Hepatocyte (in vitro differentiated cells): ENCODE measurements around the gene ABHD3. TPM values are rescaled to one million over a fixed set of nuclear protein-coding genes. Genes with fewer than 3 reads are reported as not detected.
"Not testable (repeated sequence)": the region's sequence is repeated elsewhere in the genome, so short reads cannot be mapped to it uniquely, and the experiment has no call there.

ENCODE experiments used
- DNase-seq: peaks from one replicate; pipeline ENCODE4 v3.0.0-alpha.2; 2016; ENCODE audit warnings: low spot score
- H2AFZ ChIP-seq: fragments of 200-600 bp; sonication (generic); 2 replicates; pipeline ENCODE4 v1.6.0; 2016; ENCODE audit warnings: antibody characterized with exemption, mild to moderate bottlenecking
- H3K27ac ChIP-seq: fragments of 200-600 bp; sonication (generic); 2 replicates; pipeline ENCODE4 v1.5.1; 2016; ENCODE audit warnings: mild to moderate bottlenecking
- H3K27me3 ChIP-seq: fragments of 200-600 bp; sonication (generic); 2 replicates; pipeline ENCODE4 v1.6.1; 2016
- H3K36me3 ChIP-seq: fragments of 200-600 bp; sonication (generic); replicated peaks from 2 replicates; pipeline ENCODE4 v1.5.1; 2016; ENCODE audit warnings: low read depth; ENCODE audit not compliant: insufficient read depth
- H3K4me1 ChIP-seq: fragments of 200-600 bp; sonication (generic); 2 replicates; pipeline ENCODE4 v1.5.1; 2016; ENCODE audit warnings: mild to moderate bottlenecking, moderate library complexity; ENCODE audit not compliant: insufficient read depth
- H3K4me2 ChIP-seq: fragments of 200-600 bp; sonication (generic); 2 replicates; pipeline ENCODE4 v1.6.0; 2016
- H3K4me3 ChIP-seq: fragments of 200-600 bp; sonication (generic); 2 replicates; pipeline ENCODE4 v1.5.1; 2016; ENCODE audit warnings: mild to moderate bottlenecking
- H3K79me2 ChIP-seq: fragments of 200-600 bp; sonication (generic); 2 replicates; pipeline ENCODE4 v1.6.0; 2017; ENCODE audit warnings: mild to moderate bottlenecking
- H3K9me2 ChIP-seq: fragments of 200-600 bp; sonication (generic); replicated peaks from 2 replicates; pipeline ENCODE4 v1.6.0; 2017; ENCODE audit warnings: mild to moderate bottlenecking; ENCODE audit not compliant: insufficient read depth
- H3K9me3 ChIP-seq: fragments of 200-600 bp; sonication (generic); 2 replicates; pipeline ENCODE4 v1.5.1; 2016; ENCODE audit warnings: low read depth, mild to moderate bottlenecking
- H4K20me1 ChIP-seq: fragments of 200-600 bp; sonication (generic); 2 replicates; pipeline ENCODE4 v1.6.0; 2016; ENCODE audit warnings: mild to moderate bottlenecking; ENCODE audit not compliant: insufficient read depth, poor library complexity, severe bottlenecking
- EZH2 ChIP-seq: fragments of 200-600 bp; sonication (generic); IDR thresholded peaks from 2 replicates; pipeline ENCODE4 v1.6.1; 2016; ENCODE audit warnings: antibody characterized with exemption, mild to moderate bottlenecking, borderline replicate concordance
- EZH2phosphoT487 ChIP-seq: fragments of 200-600 bp; sonication (generic); IDR thresholded peaks from one replicate; pipeline ENCODE4 v1.6.1; 2018; ENCODE audit warnings: antibody characterized with exemption, mild to moderate bottlenecking, low read depth, moderate library complexity; ENCODE audit not compliant: unreplicated experiment, severe bottlenecking
- WGBS: methylation state at CpG from one replicate; pipeline ENCODE4 v1.1.6; 2016; ENCODE audit warnings: low lambda C conversion rate; ENCODE audit errors: missing lambda C conversion rate; 5-methylcytosine and 5-hydroxymethylcytosine counted together
- polyA plus RNA-seq: library from polyadenylated mRNA; unstranded; fragments of >200 nt; fragmentation: Nextera tagmentation; extraction: Ambion mirVana; gene quantifications from 2 replicates; pipeline ENCODE4 v1.2.1, GENCODE V29; 2016
- total RNA-seq: library from RNA; depleted of rRNA; stranded (reverse); fragments of >200 nt; gene quantifications from 2 replicates; pipeline ENCODE4 v1.2.3, GENCODE V29; 2014
- TF ChIP-seq, protein P1 (sequence below): fragments of 200-600 bp; sonication (generic); IDR thresholded peaks from 2 replicates; pipeline ENCODE4 v1.5.1; 2016; ENCODE audit warnings: antibody characterized with exemption, mild to moderate bottlenecking; ENCODE audit not compliant: poor library complexity

The ABHD3 gene
- total and polyA plus RNA-seq, 2 experiments from 2014 or later, result 45.9 to 60.1 TPM

- DNase-seq, result no peak
- peaks cover 14% of the 10 kb centered on the region for H3K4me1 ChIP-seq
- peak overlapping the region; percentile 75 for H3K4me2 ChIP-seq
- H4K20me1 ChIP-seq, result peaks cover 34% of the 10 kb centered on the region
- peak overlapping the region; percentile 54 for H2AFZ ChIP-seq
- WGBS, result 64% methylated on average over 21 of the region's 21 CpGs
- peaks cover 35% of the 10 kb centered on the region for H3K79me2 ChIP-seq
- no peaks in the 10 kb centered on the region for H3K27me3 ChIP-seq
- peak overlapping the region; percentile 71 for H3K27ac ChIP-seq
- H3K4me3 ChIP-seq, result peak overlapping the region; percentile 10
- no peaks in the 10 kb centered on the region for H3K36me3 ChIP-seq
- no peaks in the 10 kb centered on the region for H3K9me3 ChIP-seq
- H3K9me2 ChIP-seq, result no peaks in the 10 kb centered on the region
- TF ChIP-seq, protein P1, sequence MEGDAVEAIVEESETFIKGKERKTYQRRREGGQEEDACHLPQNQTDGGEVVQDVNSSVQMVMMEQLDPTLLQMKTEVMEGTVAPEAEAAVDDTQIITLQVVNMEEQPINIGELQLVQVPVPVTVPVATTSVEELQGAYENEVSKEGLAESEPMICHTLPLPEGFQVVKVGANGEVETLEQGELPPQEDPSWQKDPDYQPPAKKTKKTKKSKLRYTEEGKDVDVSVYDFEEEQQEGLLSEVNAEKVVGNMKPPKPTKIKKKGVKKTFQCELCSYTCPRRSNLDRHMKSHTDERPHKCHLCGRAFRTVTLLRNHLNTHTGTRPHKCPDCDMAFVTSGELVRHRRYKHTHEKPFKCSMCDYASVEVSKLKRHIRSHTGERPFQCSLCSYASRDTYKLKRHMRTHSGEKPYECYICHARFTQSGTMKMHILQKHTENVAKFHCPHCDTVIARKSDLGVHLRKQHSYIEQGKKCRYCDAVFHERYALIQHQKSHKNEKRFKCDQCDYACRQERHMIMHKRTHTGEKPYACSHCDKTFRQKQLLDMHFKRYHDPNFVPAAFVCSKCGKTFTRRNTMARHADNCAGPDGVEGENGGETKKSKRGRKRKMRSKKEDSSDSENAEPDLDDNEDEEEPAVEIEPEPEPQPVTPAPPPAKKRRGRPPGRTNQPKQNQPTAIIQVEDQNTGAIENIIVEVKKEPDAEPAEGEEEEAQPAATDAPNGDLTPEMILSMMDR, result no peak
- no peak for TF ChIP-seq EZH2phosphoT487
- TF ChIP-seq EZH2, result no peak
These were observed 35.3 kb upstream of the ABHD3 start for GRCh38 chr18:21739604-21740537.

DNA sequence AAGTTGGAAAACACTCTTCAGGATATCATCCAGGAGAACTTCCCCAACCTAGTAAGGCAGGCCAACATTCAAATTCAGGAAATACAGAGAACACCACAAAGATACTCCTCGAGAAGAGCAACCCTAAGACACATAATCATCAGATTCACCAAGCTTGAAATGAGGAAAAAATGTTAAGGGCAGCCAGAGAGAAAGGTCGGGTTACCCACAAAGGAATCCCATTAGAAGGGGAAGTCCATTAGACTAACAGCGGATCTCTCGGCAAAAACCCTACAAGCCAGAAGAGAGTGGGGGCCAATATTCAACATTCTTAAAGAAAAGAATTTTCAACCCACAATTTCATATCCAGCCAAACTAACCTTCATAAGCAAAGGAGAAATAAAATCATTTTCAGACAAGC, 32.4 kb upstream of the ABHD3 start:
- not testable (repeated sequence) for H3K4me3 ChIP-seq, H3K36me3 ChIP-seq, H3K27ac ChIP-seq, H3K27me3 ChIP-seq, H3K9me2 ChIP-seq, DNase-seq, H3K9me3 ChIP-seq, H3K79me2 ChIP-seq, H3K4me2 ChIP-seq, H4K20me1 ChIP-seq, H2AFZ ChIP-seq
- 94% methylated on average over 4 of the region's 4 CpGs for WGBS
- peaks cover 10% of the 10 kb centered on the region for H3K4me1 ChIP-seq

DNA sequence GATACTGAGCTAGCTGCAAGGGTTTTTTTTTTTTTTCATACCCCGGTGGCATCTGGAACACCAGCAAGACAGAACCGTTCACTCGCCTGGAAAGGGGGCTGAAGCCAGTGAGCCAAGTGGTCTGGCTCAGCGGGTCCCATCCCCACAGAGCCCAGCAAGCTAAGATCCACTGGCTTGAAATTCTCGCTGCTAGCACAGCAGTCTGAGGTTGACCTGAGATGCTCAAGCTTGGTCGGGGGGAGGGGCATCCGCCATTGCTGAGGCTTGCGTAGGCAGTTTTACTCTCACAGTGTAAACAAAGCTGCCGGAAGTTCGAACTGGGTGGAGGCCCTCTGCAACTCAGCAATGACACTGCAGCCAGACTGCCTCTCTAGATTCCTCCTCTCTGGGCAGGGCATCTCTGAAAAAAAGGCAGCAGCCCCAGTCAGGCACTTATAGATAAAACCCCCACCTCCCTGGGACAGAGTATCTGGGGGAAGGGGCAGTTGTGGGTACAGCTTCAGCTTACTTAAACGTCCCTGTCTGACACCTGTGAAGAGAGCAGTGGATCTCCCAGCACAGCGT, 31.0 kb upstream of the ABHD3 start:
- Histone ChIP-seq H3K36me3 (no peaks in the 10 kb centered on the region), H4K20me1 (no peaks in the 10 kb centered on the region), H3K27ac (peak overlapping the region; percentile 83), H3K9me3 (no peaks in the 10 kb centered on the region), H3K27me3 (no peaks in the 10 kb centered on the region), H2AFZ (peak overlapping the region; percentile 57), H3K4me3 (no peak overlapping the region), H3K79me2 (no peaks in the 10 kb centered on the region), H3K4me1 (peaks cover 10% of the 10 kb centered on the region), H3K9me2 (no peaks in the 10 kb centered on the region), H3K4me2 (peak overlapping the region; percentile 66)
- no peak for TF ChIP-seq EZH2phosphoT487
- TF ChIP-seq EZH2, result no peak
- TF ChIP-seq, protein P1, result no peak
- 56% methylated on average over 12 of the region's 12 CpGs for WGBS
- DNase-seq, result peak; percentile 88

DNA sequence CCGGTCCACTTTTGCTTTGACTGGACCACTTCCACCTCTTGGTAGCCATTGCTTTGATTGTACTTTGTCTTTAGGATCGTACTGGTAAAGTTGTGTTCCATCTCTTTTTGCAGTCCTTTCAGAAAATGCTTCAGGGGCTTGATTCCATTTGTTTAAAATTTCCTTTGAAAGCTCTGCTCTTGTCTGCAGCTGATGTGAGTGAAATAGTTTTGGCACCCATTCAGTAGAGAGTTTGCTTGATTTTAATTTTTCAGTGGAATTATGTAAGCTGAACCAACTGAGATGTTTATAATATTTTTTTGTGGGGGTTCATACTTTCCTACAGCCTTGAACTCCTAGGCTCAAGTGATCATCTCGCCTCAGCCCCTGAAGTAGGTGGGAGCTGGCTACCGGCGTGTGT, 28.4 kb upstream of the ABHD3 start:
- Histone ChIP-seq H3K4me1 (peaks cover 6% of the 10 kb centered on the region), H3K27me3 (no peaks in the 10 kb centered on the region), H3K27ac (no peak overlapping the region), H3K9me2 (no peaks in the 10 kb centered on the region), H3K4me3 (no peak overlapping the region), H4K20me1 (no peaks in the 10 kb centered on the region), H3K4me2 (no peak overlapping the region), H2AFZ (no peak overlapping the region), H3K9me3 (no peaks in the 10 kb centered on the region), H3K36me3 (no peaks in the 10 kb centered on the region), H3K79me2 (no peaks in the 10 kb centered on the region)
- TF ChIP-seq EZH2phosphoT487, result no peak
- 95% methylated on average over 5 of the region's 5 CpGs for WGBS
- DNase-seq, result no peak
